Forelimb muscle (tissue), 1 donor: ENCODE results near the gene CPA2. TPM values are rescaled to one million over a fixed set of nuclear protein-coding genes. Genes with fewer than 3 reads are reported as not detected.

Source experiments
- DNase-seq: peaks from one replicate; pipeline ENCODE4 v3.0.0-alpha.2; 2013; ENCODE audit warnings: low read depth
- polyA plus RNA-seq: library from polyadenylated mRNA; unstranded; fragments of 120-200 nt; gene quantifications from one replicate; pipeline ENCODE4 v1.2.1, GENCODE V29; 2013; ENCODE audit not compliant: insufficient read length

Gene CPA2
- polyA plus RNA-seq, 1 donor: 0.49 TPM

GRCh38 chr7:130254555-130254954 lies 12.1 kb upstream of the CPA2 start:
- DNase-seq: no peak

DNA sequence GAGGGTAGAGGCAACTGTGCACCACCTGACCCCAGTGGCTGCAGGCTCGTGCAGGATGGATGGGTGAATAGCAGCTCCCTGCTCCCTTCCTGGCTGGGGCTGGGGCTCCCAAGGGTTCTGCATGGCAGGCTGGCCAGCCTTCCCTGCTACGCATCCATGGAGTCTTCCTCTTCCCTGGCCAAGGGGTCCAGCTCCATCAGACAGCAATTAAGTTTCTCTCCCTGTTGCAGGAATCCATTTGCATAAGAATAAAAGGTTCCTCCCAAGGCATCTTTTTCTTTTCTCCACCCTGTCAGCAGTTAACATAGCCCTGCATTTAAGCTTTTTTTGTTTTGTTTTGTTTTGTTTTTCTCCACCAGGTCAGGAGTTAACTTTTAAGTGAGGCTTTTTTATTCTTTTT lies 10.0 kb upstream of the CPA2 start:
- no peak for DNase-seq

GRCh38 chr7:130258494-130259078 lies 8.1 kb upstream of the CPA2 start:
- no peak for DNase-seq

DNA sequence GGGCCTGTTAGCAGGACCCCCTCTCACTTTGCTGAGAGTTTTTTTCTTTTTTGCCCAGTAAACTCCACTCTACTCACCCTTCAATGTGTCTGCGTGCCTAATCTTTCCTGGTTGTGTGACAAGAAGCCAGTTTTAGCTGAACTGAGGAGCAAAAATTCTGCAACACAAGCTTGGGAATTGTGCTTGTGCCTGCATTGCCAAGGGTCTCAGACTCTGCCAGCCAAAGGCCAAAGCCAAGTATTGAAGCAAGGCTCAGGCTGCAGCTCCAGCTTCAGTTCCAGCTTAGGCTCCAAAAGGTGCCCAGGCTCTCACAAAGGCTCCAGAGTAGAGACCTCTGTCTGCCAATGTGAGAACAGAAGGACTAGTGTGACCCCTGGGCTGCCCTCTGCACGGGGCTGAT lies 4.2 kb upstream of the CPA2 start:
- no peak for DNase-seq

GRCh38 chr7:130263130-130263529 lies 3.5 kb upstream of the CPA2 start:
- no peak for DNase-seq

GRCh38 chr7:130266961-130267321 lies 278 bp downstream of the CPA2 start:
- DNase-seq: no peak

GRCh38 chr7:130268463-130269317 lies 2.0 kb downstream of the CPA2 start:
- no peak for DNase-seq

DNA sequence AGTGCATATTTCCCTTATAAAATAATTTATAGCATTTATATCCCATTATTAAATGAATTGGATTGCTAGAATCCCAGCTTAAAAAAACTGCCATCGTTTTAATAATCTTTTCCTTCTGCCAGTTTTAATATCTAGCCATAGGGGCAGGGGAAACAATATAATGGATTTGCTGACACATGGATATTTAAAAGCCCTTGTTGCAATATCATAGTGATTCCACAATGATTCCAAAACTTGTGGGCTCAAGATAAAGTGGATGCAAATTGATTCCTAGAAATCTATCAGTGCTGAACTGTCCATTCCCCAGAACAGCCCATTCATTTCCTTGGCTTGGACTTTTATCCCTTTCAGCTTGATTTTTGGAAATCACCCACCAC lies 2.6 kb downstream of the CPA2 start:
- no peak for DNase-seq

DNA sequence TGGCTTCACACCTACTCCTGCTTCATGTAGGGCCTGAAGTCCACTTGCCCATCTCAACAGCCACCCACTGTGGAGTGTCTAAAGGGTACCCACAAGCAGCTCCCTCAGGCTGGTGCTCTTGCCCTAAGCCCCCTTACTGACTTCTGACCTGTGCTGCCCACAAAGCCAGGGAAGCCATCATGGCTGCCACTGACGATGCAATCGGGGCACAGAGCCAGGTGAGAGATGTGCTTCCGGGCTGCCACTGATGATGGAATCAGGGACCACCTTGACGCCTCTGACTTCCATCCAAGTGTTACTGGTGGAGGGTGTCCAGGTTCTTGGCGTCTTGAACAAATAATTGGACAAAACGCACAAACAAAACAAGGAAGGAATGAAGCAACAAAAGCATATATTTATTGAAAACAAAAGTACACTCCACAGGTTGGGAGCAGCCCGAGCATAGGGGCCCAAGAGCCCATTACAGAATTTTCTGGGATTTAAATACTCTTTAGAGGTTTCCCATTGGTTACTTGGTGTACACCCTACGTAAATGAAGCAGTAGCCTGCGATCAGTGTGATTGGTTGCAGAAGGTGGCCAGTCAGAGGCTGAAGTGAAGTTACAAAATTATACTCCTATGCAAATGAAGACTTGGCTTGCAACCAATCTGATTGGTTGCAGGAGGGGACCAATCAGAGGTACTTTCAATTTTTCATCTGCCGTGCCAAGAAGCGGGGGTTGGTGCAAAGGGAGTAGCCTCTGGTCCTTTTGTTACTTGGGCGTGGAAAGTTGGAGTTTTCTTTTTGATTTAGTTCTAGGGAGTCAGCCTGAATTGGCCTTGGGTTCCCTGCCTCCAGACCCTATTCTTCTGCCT lies 4.5 kb downstream of the CPA2 start:
- no peak for DNase-seq

GRCh38 chr7:130272381-130273080 lies 5.9 kb downstream of the CPA2 start:
- DNase-seq: no peak

GRCh38 chr7:130273081-130273932 lies 6.6 kb downstream of the CPA2 start:
- peak; percentile 86 for DNase-seq

DNA sequence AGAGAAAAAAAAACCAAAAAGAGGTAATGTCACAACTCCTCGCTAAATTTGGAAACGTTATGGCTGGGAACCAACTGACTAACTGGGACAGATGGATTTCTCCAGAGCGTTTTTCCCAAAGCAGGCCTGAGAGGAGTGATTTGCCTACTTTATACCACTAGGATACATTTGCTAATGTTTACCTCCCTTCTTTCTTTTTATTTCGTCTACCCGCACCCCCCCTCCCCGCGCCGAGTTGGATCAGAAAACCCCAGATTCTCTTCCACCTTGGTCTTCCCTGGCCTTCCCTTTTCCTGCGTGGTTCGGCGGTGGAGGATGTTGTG lies 7.2 kb downstream of the CPA2 start:
- DNase-seq: no peak

- no peak for DNase-seq
Measured at GRCh38 chr7:130274296-130274695, 7.6 kb downstream of the CPA2 start.

GRCh38 chr7:130274983-130275591 lies 8.4 kb downstream of the CPA2 start:
- DNase-seq: no peak

DNA sequence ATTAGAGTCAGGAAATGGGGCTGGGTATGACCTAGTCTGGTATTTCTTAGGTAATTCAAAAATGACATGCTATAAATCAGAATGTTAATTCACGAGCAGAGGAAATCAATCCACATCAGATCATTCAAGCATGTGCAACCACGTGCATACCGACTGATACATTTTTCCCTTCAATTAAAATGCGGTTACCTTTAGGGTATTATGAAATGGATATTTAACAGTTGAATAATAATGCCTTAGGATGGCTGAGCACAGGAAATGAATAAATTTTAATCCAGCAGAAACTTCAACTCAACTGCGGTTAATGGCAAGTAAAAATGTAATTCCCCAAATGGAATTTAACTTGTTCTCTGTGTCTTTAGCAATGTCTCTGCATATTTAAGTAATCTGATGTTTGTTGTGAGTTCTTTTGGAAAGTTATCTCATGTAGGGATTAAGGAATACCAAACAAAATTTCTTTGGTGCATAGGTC lies 9.2 kb downstream of the CPA2 start:
- DNase-seq: no peak

DNA sequence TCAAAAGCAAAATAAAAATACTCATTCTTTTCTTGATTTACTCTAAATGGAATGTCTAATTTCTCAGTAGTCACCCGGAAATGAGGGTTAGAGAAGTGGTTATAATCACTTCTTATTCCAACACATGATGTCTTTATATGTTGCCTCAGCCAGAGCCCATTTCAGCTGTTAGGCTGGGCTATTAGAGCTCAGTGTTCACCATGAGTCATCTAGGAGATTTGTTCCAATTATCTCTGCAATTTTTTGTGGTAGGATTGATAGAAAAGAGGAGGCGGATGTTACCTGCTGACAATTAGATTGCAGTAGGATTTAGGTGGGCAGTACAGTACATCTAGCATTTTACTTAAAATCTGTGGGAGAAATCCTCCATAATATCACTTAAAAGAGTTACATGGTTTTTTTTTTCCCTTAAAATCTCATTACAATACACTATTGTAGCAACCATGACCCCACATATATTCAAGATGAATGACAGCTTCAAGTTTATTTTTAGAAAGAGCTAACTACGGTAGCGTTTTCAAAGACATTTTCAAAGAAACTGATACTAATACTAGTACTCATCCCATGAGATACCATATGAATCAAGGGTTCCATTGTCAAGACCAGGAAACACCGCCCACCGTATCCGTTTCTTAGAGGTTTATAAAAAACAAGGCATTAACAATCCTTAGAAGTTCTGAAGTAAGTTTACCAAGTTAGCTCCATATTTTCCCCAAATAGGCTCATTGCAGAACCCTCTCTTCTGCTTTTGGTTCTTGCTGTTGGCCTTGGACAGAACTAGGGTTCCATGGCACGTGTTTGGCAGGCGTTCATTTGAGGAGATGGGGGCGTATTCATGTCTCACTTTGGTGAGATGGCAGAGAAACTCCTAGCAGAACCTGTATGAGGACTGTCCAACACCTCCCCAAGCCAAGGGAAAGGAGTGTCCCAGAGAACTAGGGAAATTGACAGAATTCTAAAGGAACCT lies 10.4 kb downstream of the CPA2 start:
- no peak for DNase-seq

DNA sequence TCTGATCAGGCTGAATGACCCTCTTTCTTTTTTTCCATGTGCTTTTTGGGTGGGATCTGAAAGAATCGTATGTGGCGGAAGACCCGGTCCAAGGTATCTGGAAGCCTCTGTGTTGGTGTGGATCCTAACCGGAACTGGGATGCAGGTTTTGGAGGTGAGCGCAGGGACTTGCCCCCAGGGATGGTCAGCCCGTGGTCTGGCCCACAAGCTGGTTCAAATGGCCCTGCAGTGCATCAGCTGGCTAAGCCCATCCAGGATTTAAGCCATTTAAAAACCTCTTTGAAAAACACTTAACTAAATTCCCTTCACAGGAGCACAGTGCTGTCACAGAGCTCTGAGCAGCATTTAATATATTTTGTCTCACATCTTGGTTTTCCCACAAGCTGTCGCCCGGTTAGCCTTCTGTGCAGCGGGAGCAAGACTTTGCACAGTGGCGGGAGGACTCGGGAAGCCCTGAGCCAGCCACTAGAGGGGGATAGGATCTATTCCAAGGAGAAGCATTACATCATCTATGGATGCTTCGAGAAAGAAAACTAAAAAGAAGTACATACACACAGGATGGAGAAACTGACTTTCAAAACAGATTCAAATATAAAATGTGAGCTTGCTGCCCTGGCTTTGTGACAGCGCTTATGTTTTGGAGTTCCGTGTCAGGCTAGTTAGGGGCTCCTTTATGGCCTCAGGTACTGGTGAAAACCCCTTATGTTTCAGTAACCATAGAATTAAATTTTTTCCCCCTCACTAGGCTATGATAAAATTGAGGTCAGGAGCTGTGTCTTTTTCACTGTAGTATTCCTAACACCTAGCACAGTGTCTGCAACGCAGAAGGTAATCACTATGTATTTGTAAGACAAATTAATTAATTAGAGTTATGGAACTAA lies 11.3 kb downstream of the CPA2 start:
- no peak for DNase-seq

- peak; percentile 96 for DNase-seq
Measured at GRCh38 chr7:130278860-130279259, 12.2 kb downstream of the CPA2 start.
